GM21390 (cell line): ENCODE data around the gene NFIC.

Experiments
- ATAC-seq: cut with Tn5 transposase; IDR thresholded peaks from one replicate; pipeline ENCODE4 v1.9.1; 2021; ENCODE audit not compliant: unreplicated experiment

The NFIC gene

GRCh38 chr19:3464587-3465235, 98.3 kb downstream of the NFIC start:
- no peak for ATAC-seq

GRCh38 chr19:3465552-3465951, 99.2 kb downstream of the NFIC start:
- ATAC-seq: no peak

GRCh38 chr19:3466635-3467034, 100.3 kb downstream of the NFIC start:
- ATAC-seq: no peak

- ATAC-seq: no peak
Measured at GRCh38 chr19:3467437-3468198, 101.2 kb downstream of the NFIC start.

GRCh38 chr19:3468211-3468610, 101.8 kb downstream of the NFIC start:
- ATAC-seq: no peak

- no peak for ATAC-seq
Measured at GRCh38 chr19:3469638-3470499, 103.5 kb downstream of the NFIC start.

GRCh38 chr19:3470500-3471128, 104.2 kb downstream of the NFIC start:
- no peak for ATAC-seq

GRCh38 chr19:3471954-3472655, 105.7 kb downstream of the NFIC start:
- ATAC-seq: no peak

GRCh38 chr19:3474010-3474409, 107.6 kb downstream of the NFIC start:
- ATAC-seq: no peak

GRCh38 chr19:3474614-3475013, 108.2 kb downstream of the NFIC start:
- no peak for ATAC-seq

GRCh38 chr19:3475449-3475848, 109.1 kb downstream of the NFIC start:
- ATAC-seq: no peak

- ATAC-seq: no peak
Measured at GRCh38 chr19:3476830-3477229, 110.4 kb downstream of the NFIC start.

- ATAC-seq: no peak
Measured at GRCh38 chr19:3477506-3477905, 111.1 kb downstream of the NFIC start.

- no peak for ATAC-seq
Measured at GRCh38 chr19:3477951-3478350, 111.6 kb downstream of the NFIC start.

- ATAC-seq: no peak
Measured at GRCh38 chr19:3478409-3479176, 112.2 kb downstream of the NFIC start.

- ATAC-seq: no peak
Measured at GRCh38 chr19:3479177-3479833, 112.9 kb downstream of the NFIC start.

- ATAC-seq: no peak
Measured at GRCh38 chr19:3479834-3480215, 113.4 kb downstream of the NFIC start.

- no peak for ATAC-seq
Measured at GRCh38 chr19:3480383-3481091, 114.2 kb downstream of the NFIC start, which contains the start of gene SMIM24. Gene SMIM24, minus strand, starts transcription at chr19:3480525. Its CDS starts 62 bp downstream, at chr19:3480463.
